Common myeloid progenitor, CD34-positive (primary cell): ENCODE results near the gene CCDC102A.

Experiments used
- CTCF ChIA-PET: fragments of 350-600 bp; sonication (Branson Sonifier 250); formaldehyde crosslinking; loops from one replicate; lab custom pipeline; 2021; ENCODE audit warnings: antibody characterized with exemption; lab: Charles Lee
- POLR2A ChIA-PET: fragments of 350-600 bp; sonication (Branson Sonifier 250); formaldehyde crosslinking; loops from one replicate; lab custom pipeline; 2021; ENCODE audit warnings: antibody characterized with exemption; lab: Charles Lee
- DNase-seq, 3 donors: peaks; one replicate each; pipeline versions ENCODE4 v3.0.0 to v3.0.0-alpha.2; 2013
- H3K27ac ChIP-seq, 2 experiments: 1 replicate in 1 of 2; 2 replicates in 1 of 2; pipeline ENCODE4 v1.7.0; 2013; ENCODE audit warnings: inconsistent platforms in 2 of 2, low read length in 2 of 2, mild to moderate bottlenecking in 2 of 2, low read depth in 1 of 2, moderate library complexity in 1 of 2; ENCODE audit not compliant: severe bottlenecking in 2 of 2, insufficient read depth in 1 of 2, poor library complexity in 1 of 2
- H3K27me3 ChIP-seq, 5 experiments: replicated peaks in 2 of 5; 1 replicate in 3 of 5; 2 replicates in 2 of 5; pipeline versions ENCODE4 v1.6.1 to v1.7.0; 2013; ENCODE audit warnings: low read length in 4 of 5, mild to moderate bottlenecking in 2 of 5, moderate library complexity in 2 of 5, inconsistent platforms in 1 of 5; ENCODE audit not compliant: insufficient read depth in 5 of 5, control insufficient read depth in 4 of 5
- H3K36me3 ChIP-seq, 4 experiments: 1 replicate in 2 of 4; 2 replicates in 2 of 4; pipeline versions ENCODE4 v1.6.1 to v1.7.0; 2013; ENCODE audit warnings: low read length in 3 of 4, control low read depth in 1 of 4, mild to moderate bottlenecking in 1 of 4; ENCODE audit not compliant: control insufficient read depth in 4 of 4, insufficient read depth in 4 of 4
- H3K4me1 ChIP-seq, 4 experiments: 1 replicate in 3 of 4; 2 replicates in 1 of 4; pipeline versions ENCODE4 v1.6.1 to v1.7.1; 2013; ENCODE audit warnings: low read length in 3 of 4, mild to moderate bottlenecking in 3 of 4, control low read depth in 1 of 4, inconsistent platforms in 1 of 4, moderate library complexity in 1 of 4; ENCODE audit not compliant: control insufficient read depth in 4 of 4, insufficient read depth in 4 of 4; ENCODE audit errors: control extremely low read depth in 1 of 4
- H3K4me3 ChIP-seq, 7 experiments: 1 replicate in 4 of 7; 2 replicates in 3 of 7; pipeline versions ENCODE4 v1.5.1 to v1.7.0; 2013; ENCODE audit warnings: mild to moderate bottlenecking in 7 of 7, low read length in 6 of 7, moderate library complexity in 6 of 7, inconsistent platforms in 2 of 7, low read depth in 2 of 7, control low read depth in 1 of 7; ENCODE audit not compliant: insufficient read depth in 4 of 7, control insufficient read depth in 1 of 7; ENCODE audit errors: extremely low read depth in 1 of 7
- H3K9me3 ChIP-seq, 5 experiments: 1 replicate in 4 of 5; 2 replicates in 1 of 5; pipeline versions ENCODE4 v1.6.1 to v1.7.1; 2013; ENCODE audit warnings: low read length in 4 of 5, mild to moderate bottlenecking in 2 of 5, inconsistent platforms in 1 of 5, low read depth in 1 of 5, moderate library complexity in 1 of 5; ENCODE audit not compliant: control insufficient read depth in 4 of 5, insufficient read depth in 2 of 5; ENCODE audit errors: control extremely low read depth in 1 of 5
- WGBS: methylation state at CpG from one replicate; pipeline ENCODE4 v1.1.5; 2013; ENCODE audit not compliant: insufficient coverage; 5-methylcytosine and 5-hydroxymethylcytosine counted together

The CCDC102A gene

GRCh38 chr16:57474671-57475661, 61.4 kb downstream of the CCDC102A start:
- POLR2A ChIA-PET = interaction anchor here (0.6 to 0.7 kb wide), 3 partner anchors 35 to 173 kb away, joined by 3 read pairs; no protein-coding TSS in a partner anchor
- CTCF ChIA-PET = interaction anchor here (0.6 to 12.0 kb wide), 16 partner anchors 8 to 539 kb away, joined by 3 to 134 read pairs (median 6); partner anchors contain the start of gene POLR2C

GRCh38 chr16:57473906-57474305, 62.5 kb downstream of the CCDC102A start:
- Histone ChIP-seq H3K27me3 (no peaks in the 10 kb centered on the region), H3K36me3 (peaks cover 15 to 53% (median 42%) of the 10 kb centered on the region in 4 experiments), H3K9me3 (no peaks in the 10 kb centered on the region), H3K4me3 (no peak overlapping the region), H3K27ac (no peak overlapping the region), H3K4me1 (peaks cover 0 to 60% (median 58%) of the 10 kb centered on the region in 4 experiments)
- POLR2A ChIA-PET = no interaction called here
- CTCF ChIA-PET = interaction anchor here (1.1 to 12.0 kb wide), 7 partner anchors 9 to 53 kb away, joined by 4 to 134 read pairs (median 11); partner anchors contain the start of genes CIAPIN1, COQ9 and POLR2C
- DNase-seq = no peak
- 85% methylated on average over 4 of the region's 8 CpGs for WGBS

More at GRCh38 chr16:57474671-57475661, 61.4 kb downstream of the CCDC102A start:
- no peaks in the 10 kb centered on the region for H3K27me3 ChIP-seq
- H3K9me3 ChIP-seq = no peaks in the 10 kb centered on the region
- peaks cover 0 to 70% (median 69%) of the 10 kb centered on the region in 4 experiments for H3K4me1 ChIP-seq
- WGBS = 69% methylated on average over 25 of the region's 30 CpGs
- H3K27ac ChIP-seq = no peak overlapping the region
- peak in 2 of 3 donors; percentile 37 to 49 for DNase-seq
- peak overlapping the region in 2 of 7 experiments; percentile 10 to 49 for H3K4me3 ChIP-seq
- H3K36me3 ChIP-seq = peaks cover 10 to 42% (median 32%) of the 10 kb centered on the region in 4 experiments

GRCh38 chr16:57473176-57473840, 63.1 kb downstream of the CCDC102A start:
- 97% methylated on average over 13 of the region's 14 CpGs for whole genome bisulfite sequencing
- Histone ChIP-seq H3K4me1 (peaks cover 0 to 54% (median 52%) of the 10 kb centered on the region in 4 experiments), H3K27ac (no peak overlapping the region), H3K36me3 (peaks cover 18 to 59% (median 46%) of the 10 kb centered on the region in 4 experiments), H3K27me3 (no peaks in the 10 kb centered on the region), H3K9me3 (no peaks in the 10 kb centered on the region), H3K4me3 (no peak overlapping the region)
- ChIA-PET POLR2A (interaction anchor here (0.9 to 1.3 kb wide), 2 partner anchors 11 to 52 kb away, joined by 4 to 5 read pairs; partner anchors contain the start of gene POLR2C), CTCF (interaction anchor here (0.7 to 12.0 kb wide), 8 partner anchors 9 to 173 kb away, joined by 3 to 134 read pairs (median 5); partner anchors contain the start of genes CIAPIN1, COQ9 and POLR2C)
- DNase-seq = no peak

- Histone ChIP-seq H3K4me3 (peak overlapping the region in 1 of 7 experiments; percentile 8), H3K9me3 (no peaks in the 10 kb centered on the region), H3K27ac (no peak overlapping the region), H3K27me3 (no peaks in the 10 kb centered on the region), H3K4me1 (peaks cover 0 to 47% (median 46%) of the 10 kb centered on the region in 4 experiments), H3K36me3 (peaks cover 20 to 63% (median 51%) of the 10 kb centered on the region in 4 experiments)
- peak in 2 of 3 donors; percentile 33 to 42 for DNase-seq
- WGBS = 26% methylated on average over 2 of the region's 4 CpGs
- CTCF ChIA-PET = interaction anchor here (0.7 to 12.0 kb wide), 7 partner anchors 9 to 172 kb away, joined by 3 to 134 read pairs (median 5); partner anchors contain the start of genes CIAPIN1 and COQ9
- POLR2A ChIA-PET = interaction anchor here (0.9 to 1.3 kb wide), 2 partner anchors 10 to 53 kb away, joined by 4 to 5 read pairs; partner anchors contain the start of gene POLR2C
Measured at GRCh38 chr16:57472665-57473060, 63.7 kb downstream of the CCDC102A start.

- peak overlapping the region in 1 of 7 experiments; percentile 8 for H3K4me3 ChIP-seq
- H3K27ac ChIP-seq = no peak overlapping the region
- H3K9me3 ChIP-seq = no peaks in the 10 kb centered on the region
- no peaks in the 10 kb centered on the region for H3K27me3 ChIP-seq
- WGBS = 91% methylated on average over 5 of the region's 10 CpGs
- CTCF ChIA-PET = interaction anchor here (1.1 to 12.0 kb wide), 4 partner anchors 8 to 172 kb away, joined by 3 to 134 read pairs (median 5); partner anchors contain the start of genes CIAPIN1 and COQ9
- no peak for DNase-seq
- POLR2A ChIA-PET = interaction anchor here (1.3 kb wide), 1 partner anchor 10 kb away, joined by 5 read pairs; the partner anchor contains the start of gene POLR2C
- H3K36me3 ChIP-seq = peaks cover 20 to 65% (median 51%) of the 10 kb centered on the region in 4 experiments
- H3K4me1 ChIP-seq = peaks cover 0 to 41% (median 40%) of the 10 kb centered on the region in 4 experiments
Measured at GRCh38 chr16:57471852-57472664, 64.3 kb downstream of the CCDC102A start.

GRCh38 chr16:57471209-57471608, 65.2 kb downstream of the CCDC102A start:
- no peaks in the 10 kb centered on the region for H3K27me3 ChIP-seq
- no peaks in the 10 kb centered on the region for H3K9me3 ChIP-seq
- peaks cover 0 to 33% (median 31%) of the 10 kb centered on the region in 4 experiments for H3K4me1 ChIP-seq
- ChIA-PET POLR2A (no interaction called here), CTCF (interaction anchor here (1.0 to 12.0 kb wide), 3 partner anchors 9 to 49 kb away, joined by 3 to 134 read pairs (median 6); partner anchors contain the start of gene POLR2C)
- no peak overlapping the region for H3K27ac ChIP-seq
- DNase-seq = no peak
- H3K4me3 ChIP-seq = no peak overlapping the region
- H3K36me3 ChIP-seq = peaks cover 22 to 72% (median 55%) of the 10 kb centered on the region in 4 experiments
- WGBS = no CpG with 5 or more reads among the region's 1 CpG
